Activated CD4-positive, CD25-positive, alpha-beta regulatory T cell treated with anti-CD3 and anti-CD28 coated beads, Interleukin-2, amount 50 U/mL, for 72 hours (primary cell): ENCODE results near the gene EEIG2.

Experiments
- DNase-seq: peaks from one replicate; pipeline ENCODE4 v3.0.0; 2021

EEIG2 gene

GRCh38 chr1:108551137-108551862 lies 8.6 kb upstream of the EEIG2 start:
- no peak for DNase-seq

GRCh38 chr1:108553905-108554304 lies 6.0 kb upstream of the EEIG2 start:
- DNase-seq = no peak

- no peak for DNase-seq
Measured at GRCh38 chr1:108554682-108555427, 5.0 kb upstream of the EEIG2 start.

GRCh38 chr1:108556066-108556465 lies 3.8 kb upstream of the EEIG2 start:
- no peak for DNase-seq

GRCh38 chr1:108556499-108556898 lies 3.4 kb upstream of the EEIG2 start:
- DNase-seq = no peak

- no peak for DNase-seq
Measured at GRCh38 chr1:108557296-108557695, 2.6 kb upstream of the EEIG2 start.

- DNase-seq = peak; percentile 50
Measured at GRCh38 chr1:108560189-108560873, 431 bp downstream of the EEIG2 start.

GRCh38 chr1:108560874-108561459 lies 1.1 kb downstream of the EEIG2 start:
- peak; percentile 42 for DNase-seq

- DNase-seq = peak; percentile 78
Measured at GRCh38 chr1:108561689-108562326, 1.9 kb downstream of the EEIG2 start.

- DNase-seq = no peak
Measured at GRCh38 chr1:108563808-108564207, 3.9 kb downstream of the EEIG2 start.

GRCh38 chr1:108565081-108565480 lies 5.2 kb downstream of the EEIG2 start:
- no peak for DNase-seq

- DNase-seq = no peak
Measured at GRCh38 chr1:108565512-108565911, 5.6 kb downstream of the EEIG2 start.

- no peak for DNase-seq
Measured at GRCh38 chr1:108568589-108568988, 8.7 kb downstream of the EEIG2 start.

- no peak for DNase-seq
Measured at GRCh38 chr1:108569097-108569728, 9.3 kb downstream of the EEIG2 start.

- no peak for DNase-seq
Measured at GRCh38 chr1:108570128-108570527, 10.2 kb downstream of the EEIG2 start.

- DNase-seq = no peak
Measured at GRCh38 chr1:108570998-108571401, 11.1 kb downstream of the EEIG2 start.

GRCh38 chr1:108572182-108572581 lies 12.3 kb downstream of the EEIG2 start:
- no peak for DNase-seq

GRCh38 chr1:108573183-108573582 lies 13.3 kb downstream of the EEIG2 start:
- no peak for DNase-seq

- no peak for DNase-seq
Measured at GRCh38 chr1:108574008-108574407, 14.1 kb downstream of the EEIG2 start.

GRCh38 chr1:108575375-108575774 lies 15.5 kb downstream of the EEIG2 start:
- DNase-seq = no peak

GRCh38 chr1:108583757-108584427 lies 24.0 kb downstream of the EEIG2 start:
- no peak for DNase-seq

- DNase-seq = no peak
Measured at GRCh38 chr1:108584428-108584856, 24.5 kb downstream of the EEIG2 start.
